Measurements from ENCODE around the gene TTC12. TPM values are rescaled to one million over a fixed set of nuclear protein-coding genes. Genes with fewer than 3 reads are reported as not detected.

The TTC12 gene
- total RNA-seq, 2 experiments from 2014 or later = 3.6 to 3.9 TPM

DNA sequence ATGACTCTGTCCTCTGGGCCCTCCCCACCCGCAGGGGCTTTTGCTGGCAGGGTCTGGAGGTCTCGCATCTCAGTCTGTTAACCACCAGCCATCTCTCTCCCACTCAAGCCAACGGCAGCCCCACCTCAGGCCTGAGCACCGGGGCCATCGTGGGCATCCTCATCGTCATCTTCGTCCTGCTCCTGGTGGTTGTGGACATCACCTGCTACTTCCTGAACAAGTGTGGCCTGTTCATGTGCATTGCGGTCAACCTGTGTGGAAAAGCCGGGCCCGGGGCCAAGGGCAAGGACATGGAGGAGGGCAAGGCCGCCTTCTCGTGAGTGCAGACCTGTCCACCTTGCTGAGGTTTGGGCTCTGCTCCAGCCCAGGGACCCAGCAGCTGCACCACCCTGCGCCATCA lies 44.3 kb upstream of the TTC12 start:
- no peak overlapping the region for H3K4me2 ChIP-seq (ENCODE audit: low read length)
- CTCF ChIA-PET (ENCODE audit: unreplicated experiment) = no interaction called here
- DNase-seq (ENCODE audit: low spot score) = no peak
- no peak overlapping the region for H3K4me3 ChIP-seq (ENCODE audit: low read depth, low read length, poor library complexity, severe bottlenecking)
- no peaks in the 10 kb centered on the region for H3K79me2 ChIP-seq (ENCODE audit: insufficient read depth, low read depth, low read length)
- intact Hi-C loops (cut with micrococcal nuclease; ENCODE audit: unreplicated experiment) = no loop called here
- no peaks in the 10 kb centered on the region for H3K9me2 ChIP-seq (ENCODE audit: insufficient read depth, low read length)
- H2AFZ ChIP-seq (ENCODE audit: low read length) = no peak overlapping the region
- BruUV-seq (replicated peaks) = no TSS peak
- H4K20me1 ChIP-seq (ENCODE audit: insufficient read depth, low read length) = no peaks in the 10 kb centered on the region
- TF ChIP-seq EZH2phosphoT487 (IDR thresholded peaks at IDR 0.05; ENCODE audit: borderline replicate concordance, low read depth, low read length) = no peak
- TF ChIP-seq, protein P1, sequence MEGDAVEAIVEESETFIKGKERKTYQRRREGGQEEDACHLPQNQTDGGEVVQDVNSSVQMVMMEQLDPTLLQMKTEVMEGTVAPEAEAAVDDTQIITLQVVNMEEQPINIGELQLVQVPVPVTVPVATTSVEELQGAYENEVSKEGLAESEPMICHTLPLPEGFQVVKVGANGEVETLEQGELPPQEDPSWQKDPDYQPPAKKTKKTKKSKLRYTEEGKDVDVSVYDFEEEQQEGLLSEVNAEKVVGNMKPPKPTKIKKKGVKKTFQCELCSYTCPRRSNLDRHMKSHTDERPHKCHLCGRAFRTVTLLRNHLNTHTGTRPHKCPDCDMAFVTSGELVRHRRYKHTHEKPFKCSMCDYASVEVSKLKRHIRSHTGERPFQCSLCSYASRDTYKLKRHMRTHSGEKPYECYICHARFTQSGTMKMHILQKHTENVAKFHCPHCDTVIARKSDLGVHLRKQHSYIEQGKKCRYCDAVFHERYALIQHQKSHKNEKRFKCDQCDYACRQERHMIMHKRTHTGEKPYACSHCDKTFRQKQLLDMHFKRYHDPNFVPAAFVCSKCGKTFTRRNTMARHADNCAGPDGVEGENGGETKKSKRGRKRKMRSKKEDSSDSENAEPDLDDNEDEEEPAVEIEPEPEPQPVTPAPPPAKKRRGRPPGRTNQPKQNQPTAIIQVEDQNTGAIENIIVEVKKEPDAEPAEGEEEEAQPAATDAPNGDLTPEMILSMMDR (conservative IDR thresholded peaks at IDR 0.05; ENCODE audit: low read length) = no peak
- H3K36me3 ChIP-seq (ENCODE audit: insufficient read depth, low read length) = no peaks in the 10 kb centered on the region
- POLR2A ChIA-PET = no interaction called here
- H3K9me3 ChIP-seq (ENCODE audit: low read length) = no peaks in the 10 kb centered on the region
- no peak overlapping the region for H3K27ac ChIP-seq (ENCODE audit: low read depth, low read length, poor library complexity, severe bottlenecking)
- no peaks in the 10 kb centered on the region for H3K4me1 ChIP-seq (ENCODE audit: insufficient read depth, low read length, poor library complexity, severe bottlenecking)

DNA sequence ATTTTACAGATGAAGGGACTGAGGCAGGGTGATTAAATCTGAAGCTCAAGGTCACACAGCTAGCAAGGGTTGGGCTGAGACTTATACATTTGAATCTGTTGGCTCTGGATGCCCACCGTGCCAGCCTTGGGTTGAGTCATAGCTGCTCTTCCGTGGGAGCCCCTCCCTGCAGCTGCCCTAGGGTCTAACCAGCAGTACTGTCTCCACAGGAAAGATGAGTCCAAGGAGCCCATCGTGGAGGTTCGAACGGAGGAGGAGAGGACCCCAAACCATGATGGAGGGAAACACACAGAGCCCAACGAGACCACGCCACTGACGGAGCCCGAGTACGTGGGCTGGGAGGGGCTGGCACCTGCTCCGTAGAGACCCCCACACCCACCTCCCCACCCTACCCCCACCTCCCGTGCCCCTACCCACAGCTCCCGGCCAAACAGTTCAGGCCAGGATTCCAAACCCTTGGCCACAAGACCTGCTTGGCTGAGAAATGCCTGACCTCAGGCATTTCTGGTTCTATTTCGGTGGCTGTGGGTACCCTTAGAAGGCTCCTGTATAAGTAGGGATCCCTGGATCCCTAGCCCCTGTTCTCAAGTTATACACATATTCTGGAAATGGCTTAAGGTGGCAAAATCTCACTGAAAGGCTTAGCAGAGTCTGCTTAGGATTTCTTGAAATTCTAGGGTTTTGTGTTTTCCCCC lies 42.7 kb upstream of the TTC12 start:
- H3K4me3 ChIP-seq (ENCODE audit: low read depth, low read length, poor library complexity, severe bottlenecking) = no peak overlapping the region
- CTCF ChIA-PET (ENCODE audit: unreplicated experiment) = interaction anchor here (0.6 kb wide), 1 partner anchor 407 kb away, joined by 3 read pairs; no protein-coding TSS in a partner anchor
- no peaks in the 10 kb centered on the region for H3K9me3 ChIP-seq (ENCODE audit: low read length)
- no peaks in the 10 kb centered on the region for H4K20me1 ChIP-seq (ENCODE audit: insufficient read depth, low read length)
- no peak overlapping the region for H3K4me2 ChIP-seq (ENCODE audit: low read length)
- no peaks in the 10 kb centered on the region for H3K9me2 ChIP-seq (ENCODE audit: insufficient read depth, low read length)
- no peak overlapping the region for H3K27ac ChIP-seq (ENCODE audit: low read depth, low read length, poor library complexity, severe bottlenecking)
- no peaks in the 10 kb centered on the region for H3K36me3 ChIP-seq (ENCODE audit: insufficient read depth, low read length)
- DNase-seq (ENCODE audit: low spot score) = no peak
- intact Hi-C loops (cut with micrococcal nuclease; ENCODE audit: unreplicated experiment) = no loop called here
- H3K79me2 ChIP-seq (ENCODE audit: insufficient read depth, low read depth, low read length) = no peaks in the 10 kb centered on the region
- POLR2A ChIA-PET = no interaction called here
- no peak overlapping the region for H2AFZ ChIP-seq (ENCODE audit: low read length)
- BruUV-seq (replicated peaks) = no TSS peak
- TF ChIP-seq EZH2phosphoT487 (IDR thresholded peaks at IDR 0.05; ENCODE audit: borderline replicate concordance, low read depth, low read length) = no peak
- TF ChIP-seq, protein P1 (conservative IDR thresholded peaks at IDR 0.05; ENCODE audit: low read length) = no peak
- no peaks in the 10 kb centered on the region for H3K4me1 ChIP-seq (ENCODE audit: insufficient read depth, low read length, poor library complexity, severe bottlenecking)

DNA sequence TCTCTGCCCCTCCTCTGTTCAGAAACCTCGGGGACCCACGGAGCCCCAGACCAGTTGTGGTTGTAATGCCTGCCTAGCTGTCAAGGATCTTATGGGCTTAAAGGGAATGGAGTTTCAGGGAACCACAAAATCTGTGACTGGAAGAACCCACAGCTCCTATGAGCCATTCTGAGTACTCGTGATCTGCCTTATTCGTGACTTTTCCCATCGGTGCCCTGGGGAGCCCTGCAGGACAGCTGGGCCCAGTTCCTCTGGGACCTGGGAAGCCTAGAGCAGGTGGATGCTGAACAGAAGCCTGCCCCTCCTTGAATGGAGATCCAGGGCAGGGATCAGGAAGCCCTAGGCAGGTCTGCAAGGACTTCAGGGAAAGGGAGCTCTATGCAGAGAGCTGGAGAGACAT lies 42.1 kb upstream of the TTC12 start:
- intact Hi-C loops (cut with micrococcal nuclease; ENCODE audit: unreplicated experiment) = no loop called here
- Histone ChIP-seq H3K79me2 (ENCODE audit: insufficient read depth, low read depth, low read length) (no peaks in the 10 kb centered on the region), H3K9me2 (ENCODE audit: insufficient read depth, low read length) (no peaks in the 10 kb centered on the region), H3K4me2 (ENCODE audit: low read length) (no peak overlapping the region), H3K4me1 (ENCODE audit: insufficient read depth, low read length, poor library complexity, severe bottlenecking) (no peaks in the 10 kb centered on the region), H4K20me1 (ENCODE audit: insufficient read depth, low read length) (no peaks in the 10 kb centered on the region), H3K9me3 (ENCODE audit: low read length) (no peaks in the 10 kb centered on the region), H2AFZ (ENCODE audit: low read length) (no peak overlapping the region), H3K27ac (ENCODE audit: low read depth, low read length, poor library complexity, severe bottlenecking) (no peak overlapping the region), H3K36me3 (ENCODE audit: insufficient read depth, low read length) (no peaks in the 10 kb centered on the region), H3K4me3 (ENCODE audit: low read depth, low read length, poor library complexity, severe bottlenecking) (no peak overlapping the region)
- DNase-seq (ENCODE audit: low spot score) = no peak
- ChIA-PET CTCF (ENCODE audit: unreplicated experiment) (no interaction called here), POLR2A (no interaction called here)
- TF ChIP-seq EZH2phosphoT487 (IDR thresholded peaks at IDR 0.05; ENCODE audit: borderline replicate concordance, low read depth, low read length) = no peak
- TF ChIP-seq, protein P1 (conservative IDR thresholded peaks at IDR 0.05; ENCODE audit: low read length) = no peak
- no TSS peak for BruUV-seq (replicated peaks)

All from OCI-LY7 (cell line).